ENCODE data around the gene GFER.
"Not testable (repeated sequence)": the region's sequence is repeated elsewhere in the genome, so short reads cannot be mapped to it uniquely, and the experiment has no call there.

Gene GFER

GRCh38 chr16:1983544-1984346, at the start of gene GFER:
Gene GFER (plus strand): TSS chr16:1984193. CDS start chr16:1984219, 26 bp downstream.
- peak; percentile 64 to 70 for DNase-seq (ENCODE audit: extremely low read depth in 1 of 2, low read depth in 1 of 2)

- no peak for DNase-seq (ENCODE audit: extremely low read depth in 1 of 2, low read depth in 1 of 2)
Observed at GRCh38 chr16:1936945-1937479, 47.0 kb upstream of the GFER start.

DNA sequence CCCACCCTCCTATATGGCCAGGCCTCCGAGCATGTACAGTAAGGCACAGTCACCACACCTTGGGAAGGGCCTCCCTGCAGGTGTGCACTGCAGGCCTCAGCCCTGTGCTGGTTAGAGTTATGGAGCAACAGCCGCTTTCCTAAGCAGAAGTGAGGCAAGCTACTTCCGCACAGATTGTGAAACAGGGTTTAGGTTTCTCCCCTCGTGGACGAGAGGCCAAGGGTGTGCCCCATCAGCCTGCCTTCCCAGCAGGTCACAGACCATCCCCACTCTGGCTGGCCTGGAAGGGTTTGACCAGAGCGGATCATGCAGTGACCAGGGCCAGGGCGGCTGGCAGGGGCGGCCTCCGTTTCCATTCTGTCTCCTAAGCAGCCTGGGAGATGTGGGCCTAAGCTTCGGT, 45.7 kb upstream of the GFER start:
- no peak for DNase-seq (ENCODE audit: extremely low read depth in 1 of 2, low read depth in 1 of 2)

GRCh38 chr16:1938910-1939309, 45.1 kb upstream of the GFER start:
- no peak for DNase-seq (ENCODE audit: extremely low read depth in 1 of 2, low read depth in 1 of 2)

DNA sequence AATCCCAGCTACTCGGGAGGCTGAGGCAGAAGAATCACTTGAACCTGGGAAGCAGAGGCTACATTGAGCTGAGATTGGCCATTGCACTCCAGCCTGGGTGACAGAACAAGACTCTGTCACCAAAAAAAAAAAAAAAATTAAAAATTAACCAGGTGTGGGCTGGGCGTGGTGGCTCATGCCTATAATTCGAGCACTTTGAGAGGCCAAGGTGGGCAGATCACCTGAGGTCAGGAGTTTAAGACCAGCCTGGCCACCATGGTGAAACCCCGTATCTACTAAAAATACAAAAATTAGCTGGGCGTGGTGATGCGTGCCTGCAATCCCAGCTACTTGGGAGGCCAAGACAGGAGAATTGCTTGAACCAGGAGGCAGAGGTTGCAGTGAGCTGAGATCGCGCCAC, 44.2 kb upstream of the GFER start:
- not testable (repeated sequence) for DNase-seq (ENCODE audit: extremely low read depth in 1 of 2, low read depth in 1 of 2)

GRCh38 chr16:1940273-1941161, 43.5 kb upstream of the GFER start:
- no peak for DNase-seq (ENCODE audit: extremely low read depth in 1 of 2, low read depth in 1 of 2)

DNA sequence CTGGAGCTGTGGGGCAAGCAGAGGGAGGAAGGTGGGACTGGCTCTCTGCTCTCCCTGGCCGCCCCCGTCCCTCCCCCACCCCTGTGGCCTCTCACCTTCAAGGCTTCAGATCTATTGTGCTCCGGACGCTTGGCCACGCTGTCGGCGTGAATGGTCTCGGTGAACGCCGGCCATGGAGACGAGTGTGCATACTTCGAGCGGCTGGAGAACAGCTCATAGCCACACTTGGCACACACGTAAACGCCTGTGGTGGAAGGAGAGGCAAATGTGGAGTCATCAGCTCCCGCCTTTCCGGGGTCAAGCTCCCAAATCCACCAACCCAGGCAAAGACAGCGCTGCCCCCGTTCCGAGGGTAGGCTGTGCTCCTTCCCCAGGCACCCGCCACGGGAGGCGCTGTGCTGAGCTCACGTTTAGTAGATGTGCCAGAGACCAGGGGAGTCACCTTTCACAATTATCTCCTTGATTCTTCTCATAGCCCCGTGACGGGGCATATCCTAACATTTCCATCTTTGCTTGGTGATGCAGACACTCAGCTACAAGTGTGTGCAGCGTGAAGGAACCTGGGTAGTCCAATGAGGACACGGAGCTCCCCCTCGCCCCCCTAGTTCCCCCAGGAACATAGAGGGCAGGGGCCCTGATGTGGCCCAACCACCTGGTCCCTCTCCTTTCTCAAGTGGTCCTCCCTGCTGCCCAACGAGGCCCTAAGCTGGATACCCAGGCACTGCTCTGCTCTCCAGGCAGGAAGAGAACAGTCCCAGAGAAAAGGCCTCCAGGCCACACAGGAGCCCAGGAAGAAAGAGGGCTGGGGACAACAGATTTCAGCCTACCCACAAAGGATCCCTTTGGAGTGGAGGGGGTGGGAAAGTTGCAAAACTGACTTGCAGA, 42.6 kb upstream of the GFER start:
- no peak for DNase-seq (ENCODE audit: extremely low read depth in 1 of 2, low read depth in 1 of 2)

DNA sequence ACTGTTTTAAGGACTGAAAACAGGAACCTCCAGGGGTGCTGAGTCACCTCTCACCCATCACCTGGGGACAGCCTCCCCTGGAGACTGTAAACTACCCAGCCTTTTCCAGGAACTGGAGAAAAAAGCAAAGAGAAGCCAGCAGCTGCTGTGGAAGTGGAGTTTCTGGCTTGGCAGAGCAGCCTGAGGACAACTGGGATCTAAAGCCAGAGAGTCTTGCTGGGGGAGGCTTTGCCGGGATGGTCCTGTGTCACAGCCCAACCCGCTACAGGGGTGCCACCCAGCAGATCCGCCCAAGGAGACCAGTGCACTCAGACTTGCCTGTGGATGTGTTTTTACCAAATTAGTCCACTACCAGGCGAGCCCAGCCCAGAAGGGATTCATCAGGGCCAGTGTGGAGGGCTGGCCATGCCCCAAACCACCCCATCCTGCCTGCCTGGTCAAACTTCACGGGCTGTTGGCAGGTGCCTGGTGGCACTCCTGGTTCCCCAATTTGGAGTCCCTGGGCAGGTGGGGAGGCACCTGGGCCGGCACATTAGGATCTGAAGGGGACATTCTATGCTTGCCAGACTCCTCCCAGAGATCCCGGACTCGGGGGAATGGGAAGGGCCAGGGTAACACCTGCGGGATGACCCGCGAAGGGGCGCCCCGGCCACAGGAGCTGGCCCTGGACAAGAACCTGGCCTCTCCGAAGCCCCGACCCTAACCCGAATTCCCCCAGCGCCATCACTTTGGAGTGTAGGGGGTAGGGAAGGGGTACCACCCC, 41.8 kb upstream of the GFER start:
- DNase-seq (ENCODE audit: extremely low read depth in 1 of 2, low read depth in 1 of 2): no peak

DNA sequence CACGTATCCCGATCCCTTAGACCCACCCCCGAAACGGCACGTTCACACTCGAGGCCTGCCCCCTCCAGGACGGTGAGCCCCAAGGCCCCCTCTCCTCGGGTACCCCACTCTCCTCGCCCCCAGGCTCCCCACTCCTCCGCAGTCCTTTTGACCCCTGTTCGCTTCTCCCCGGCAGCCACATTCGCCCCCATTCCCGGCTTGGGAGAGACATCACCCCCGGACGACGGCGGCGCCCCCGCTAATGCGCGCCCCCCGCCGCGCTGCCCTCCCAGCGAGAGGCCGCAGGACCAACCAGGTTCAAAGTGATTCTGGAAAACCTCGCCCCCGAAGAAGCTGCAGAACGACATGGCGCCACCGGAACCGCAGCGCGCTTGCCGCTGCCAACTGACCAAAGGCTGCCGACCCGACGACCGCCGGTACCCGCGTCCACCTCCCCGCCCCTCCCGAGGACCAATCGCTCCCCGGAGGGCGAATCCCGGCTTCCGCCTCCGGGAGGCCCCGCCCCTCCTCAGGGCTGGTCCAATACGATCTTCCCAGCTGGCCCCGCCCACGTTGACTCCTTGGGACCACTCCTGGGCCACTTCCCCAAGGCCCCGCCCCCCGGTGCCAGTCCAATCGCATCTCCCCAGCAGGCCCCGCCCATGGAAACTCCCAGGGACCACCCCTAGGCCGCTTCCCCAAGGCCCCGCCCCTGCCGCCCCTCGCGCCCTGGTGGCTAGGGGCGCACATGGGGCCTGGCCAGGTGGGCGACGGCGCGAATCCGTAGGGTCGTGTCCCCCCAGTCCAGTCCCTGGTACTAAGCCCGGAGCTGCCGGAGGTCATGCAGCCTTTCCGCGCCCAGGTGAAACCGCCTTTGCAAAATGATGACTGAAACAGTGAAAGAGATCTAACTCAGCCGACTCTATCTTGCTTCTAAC, 40.9 kb upstream of the GFER start, which contains the start of gene MSRB1:
Gene MSRB1, minus strand, starts transcription at position 390 of the 917 bp plus-strand sequence. Its CDS starts 43 bp downstream, at position 347.
- peak; percentile 98 to 100 for DNase-seq (ENCODE audit: extremely low read depth in 1 of 2, low read depth in 1 of 2)

- DNase-seq (ENCODE audit: extremely low read depth in 1 of 2, low read depth in 1 of 2): no peak
Observed at GRCh38 chr16:1944612-1945199, 39.3 kb upstream of the GFER start.

GRCh38 chr16:1945559-1946391, 38.2 kb upstream of the GFER start:
- no peak for DNase-seq (ENCODE audit: extremely low read depth in 1 of 2, low read depth in 1 of 2)

GRCh38 chr16:1946495-1947368, 37.3 kb upstream of the GFER start:
- no peak for DNase-seq (ENCODE audit: extremely low read depth in 1 of 2, low read depth in 1 of 2)

- no peak for DNase-seq (ENCODE audit: extremely low read depth in 1 of 2, low read depth in 1 of 2)
Observed at GRCh38 chr16:1947369-1947670, 36.7 kb upstream of the GFER start.

DNA sequence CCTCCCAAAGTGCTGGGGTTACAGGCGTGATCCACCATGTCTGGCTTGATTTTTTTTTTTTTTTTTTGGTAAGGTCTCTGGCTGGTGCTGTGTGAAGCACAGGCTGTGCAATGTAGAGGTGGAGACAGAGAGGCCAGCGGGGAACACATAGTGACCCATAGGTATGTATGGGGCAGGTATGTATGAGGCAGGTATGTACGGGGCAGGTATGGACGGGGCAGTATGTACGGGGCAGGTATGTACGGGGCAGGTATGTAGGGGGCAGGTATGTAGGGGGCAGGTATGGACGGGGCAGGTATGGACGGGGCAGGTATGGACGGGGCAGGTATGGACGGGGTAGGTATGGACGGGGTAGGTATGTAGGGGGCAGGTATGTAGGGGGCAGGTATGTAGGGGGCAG, 34.5 kb upstream of the GFER start:
- DNase-seq (ENCODE audit: extremely low read depth in 1 of 2, low read depth in 1 of 2): no peak

GRCh38 chr16:1950047-1950446, 33.9 kb upstream of the GFER start:
- no peak for DNase-seq (ENCODE audit: extremely low read depth in 1 of 2, low read depth in 1 of 2)

GRCh38 chr16:1950559-1950958, 33.4 kb upstream of the GFER start:
- DNase-seq (ENCODE audit: extremely low read depth in 1 of 2, low read depth in 1 of 2): no peak

- DNase-seq (ENCODE audit: extremely low read depth in 1 of 2, low read depth in 1 of 2): no peak
Observed at GRCh38 chr16:1953734-1954133, 30.3 kb upstream of the GFER start.

Data from stimulated activated CD8-positive, alpha-beta memory T cell treated with anti-CD3 and anti-CD28 coated beads, Interleukin-7, amount 100 ng/mL, for 48 hours (primary cell).